Measurements from ENCODE around the gene C1orf198.

Gene C1orf198

GRCh38 chr1:230892018-230892491 is 23.7 kb upstream of the C1orf198 start:
- no peak for DNase-seq (ENCODE audit: low spot score)

GRCh38 chr1:230891413-230891812 is 23.1 kb upstream of the C1orf198 start:
- no peak for DNase-seq (ENCODE audit: low spot score)

DNA sequence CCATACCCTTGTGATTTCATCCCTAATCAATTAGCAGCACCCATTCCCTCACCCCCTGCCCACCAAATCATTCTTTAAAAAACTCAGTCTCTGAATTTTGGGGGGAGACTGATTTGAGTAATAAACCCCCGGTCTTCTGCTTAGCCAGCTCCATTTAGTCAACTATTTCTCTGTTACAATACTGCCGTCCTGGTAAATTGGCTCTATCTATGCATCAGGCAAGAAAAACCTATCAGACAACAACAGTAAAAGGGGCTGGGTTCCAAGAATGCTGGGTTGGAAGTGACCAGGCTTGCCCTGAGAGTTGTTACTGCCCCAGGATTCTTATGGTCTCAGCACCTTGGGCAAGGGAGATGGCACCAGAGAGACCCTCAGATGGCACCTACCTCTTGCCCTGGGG is 16.3 kb upstream of the C1orf198 start:
- DNase-seq (ENCODE audit: low spot score), result no peak

DNA sequence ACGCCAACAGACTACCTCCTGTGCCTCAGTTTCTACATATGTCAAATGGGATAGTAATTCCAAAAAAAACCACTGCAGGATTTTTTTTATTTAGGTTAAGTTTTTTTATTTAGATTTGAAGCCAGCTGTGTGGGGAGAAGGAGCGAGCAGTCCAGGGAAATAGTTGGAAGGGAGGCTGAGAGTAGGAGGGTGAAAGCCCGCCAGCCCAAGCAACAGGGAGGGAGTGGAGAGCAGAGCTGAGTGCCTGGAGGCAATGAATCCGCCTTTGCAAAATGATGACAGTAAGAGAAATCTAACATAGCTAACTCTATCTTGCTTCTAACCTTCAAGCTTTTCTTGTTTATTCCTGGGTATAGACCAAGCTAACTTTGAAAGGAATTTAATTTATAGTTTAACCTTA is 15.6 kb upstream of the C1orf198 start:
- DNase-seq (ENCODE audit: low spot score), result no peak

DNA sequence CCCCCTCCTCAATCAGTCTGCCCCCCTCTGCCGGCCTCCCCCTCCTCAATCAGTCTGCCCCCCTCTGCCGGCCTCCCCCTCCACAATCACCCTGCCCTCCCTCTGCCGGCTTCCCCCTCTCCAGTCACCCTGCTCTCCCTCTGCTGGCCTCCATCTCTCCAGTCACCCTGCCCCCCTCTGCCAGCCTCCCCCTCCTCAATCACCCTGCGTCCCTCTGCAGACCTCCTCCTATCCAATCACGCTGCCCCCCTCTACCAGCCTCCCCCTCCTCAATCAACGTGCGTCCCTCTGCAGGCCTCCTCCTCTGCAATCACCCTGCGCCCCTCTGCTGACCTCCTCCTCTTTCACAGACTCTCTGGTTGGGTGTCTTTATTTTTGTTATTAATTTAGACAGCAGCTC is 11.5 kb upstream of the C1orf198 start:
- DNase-seq (ENCODE audit: low spot score), result no peak

GRCh38 chr1:230878591-230878990 is 10.3 kb upstream of the C1orf198 start:
- no peak for DNase-seq (ENCODE audit: low spot score)

DNA sequence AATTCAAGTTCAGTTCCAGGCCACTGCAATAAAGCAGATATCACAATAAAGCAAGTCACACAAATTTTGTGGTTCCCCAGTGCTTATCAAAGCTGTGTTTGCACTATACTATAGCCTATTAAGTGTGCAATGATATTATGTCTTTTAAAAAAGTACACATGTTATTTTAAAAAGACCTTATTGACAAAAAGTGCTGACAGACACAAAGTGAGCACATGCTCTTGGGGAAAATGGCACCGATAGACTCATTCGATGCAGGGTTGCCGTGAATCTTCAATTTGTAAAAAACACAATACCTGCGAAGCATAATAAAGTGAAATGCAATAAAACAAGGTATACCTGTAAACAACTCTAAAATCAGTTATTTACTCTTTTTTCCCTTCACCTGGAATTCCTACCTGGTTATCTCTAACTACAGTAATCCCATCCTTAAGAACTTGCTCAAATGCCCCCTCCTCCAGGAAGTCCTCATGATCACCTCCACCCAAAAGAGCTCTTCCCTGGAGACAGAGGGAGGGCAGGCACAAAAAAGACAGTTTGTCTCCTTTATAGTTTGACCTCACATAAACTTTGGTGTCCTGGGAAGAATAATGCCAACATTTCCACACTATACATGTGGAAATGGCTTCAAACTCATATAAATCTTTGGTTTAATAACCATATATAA is 9.7 kb upstream of the C1orf198 start:
- no peak for DNase-seq (ENCODE audit: low spot score)

GRCh38 chr1:230877146-230877923 is 9.0 kb upstream of the C1orf198 start:
- DNase-seq (ENCODE audit: low spot score), result no peak

DNA sequence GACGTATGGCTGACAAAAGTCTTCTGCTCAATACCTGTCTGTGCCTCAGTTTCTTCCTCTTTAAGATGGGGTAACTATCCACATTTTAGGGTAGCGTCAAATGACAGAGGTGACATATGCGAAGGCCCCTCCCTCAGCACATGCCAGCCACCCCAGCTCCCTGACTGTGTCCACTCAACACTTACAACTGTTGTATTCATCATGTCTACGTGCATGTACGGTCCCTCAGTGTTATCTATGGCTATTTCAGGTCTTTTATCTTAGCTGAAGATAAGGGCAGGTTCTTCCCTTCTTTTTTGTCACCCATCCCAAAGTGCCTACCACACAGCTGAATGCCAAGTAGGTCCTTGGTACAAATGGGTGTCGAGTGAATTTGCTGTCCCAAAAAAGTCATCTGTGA is 8.3 kb upstream of the C1orf198 start:
- DNase-seq (ENCODE audit: low spot score), result no peak

GRCh38 chr1:230875370-230875769 is 7.0 kb upstream of the C1orf198 start:
- DNase-seq (ENCODE audit: low spot score), result no peak

DNA sequence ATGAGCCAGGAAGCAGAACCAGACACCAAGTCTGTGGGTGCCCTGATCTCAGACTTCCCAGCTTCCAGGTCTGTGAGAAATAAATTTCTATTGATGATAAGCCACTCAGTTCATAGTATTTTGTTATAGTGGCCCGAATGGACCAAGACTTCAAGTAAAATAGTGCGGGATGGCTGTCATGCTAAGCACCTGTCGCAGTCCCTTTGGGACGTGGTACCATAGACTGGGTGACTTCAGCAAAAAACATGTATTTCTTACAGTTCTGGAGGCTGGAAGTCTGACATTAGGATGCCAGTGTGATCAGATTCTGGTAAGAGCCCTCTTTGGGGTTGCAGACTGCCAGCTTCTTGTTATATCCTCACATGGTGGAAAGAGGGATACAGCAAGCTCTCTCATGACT is 2.6 kb upstream of the C1orf198 start:
- no peak for DNase-seq (ENCODE audit: low spot score)

DNA sequence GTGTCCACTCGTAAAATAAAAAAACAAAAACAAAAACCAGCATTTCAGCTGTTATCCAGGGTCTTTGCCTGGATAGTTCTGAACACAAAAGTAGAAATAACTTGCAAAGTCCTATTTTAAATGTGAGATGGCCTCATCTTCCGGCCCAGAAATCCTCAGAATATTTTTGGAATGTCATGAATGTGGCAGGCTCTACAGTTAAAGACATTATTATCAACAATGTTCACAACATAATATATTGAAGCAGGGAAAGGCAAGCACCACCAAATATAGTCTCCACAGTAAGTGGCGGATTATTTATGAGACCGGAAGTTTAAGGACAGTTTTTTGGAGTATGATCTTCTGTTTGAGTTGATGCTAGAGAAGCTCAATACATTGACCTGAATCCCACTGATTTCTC is 1.2 kb upstream of the C1orf198 start:
- DNase-seq (ENCODE audit: low spot score), result no peak

DNA sequence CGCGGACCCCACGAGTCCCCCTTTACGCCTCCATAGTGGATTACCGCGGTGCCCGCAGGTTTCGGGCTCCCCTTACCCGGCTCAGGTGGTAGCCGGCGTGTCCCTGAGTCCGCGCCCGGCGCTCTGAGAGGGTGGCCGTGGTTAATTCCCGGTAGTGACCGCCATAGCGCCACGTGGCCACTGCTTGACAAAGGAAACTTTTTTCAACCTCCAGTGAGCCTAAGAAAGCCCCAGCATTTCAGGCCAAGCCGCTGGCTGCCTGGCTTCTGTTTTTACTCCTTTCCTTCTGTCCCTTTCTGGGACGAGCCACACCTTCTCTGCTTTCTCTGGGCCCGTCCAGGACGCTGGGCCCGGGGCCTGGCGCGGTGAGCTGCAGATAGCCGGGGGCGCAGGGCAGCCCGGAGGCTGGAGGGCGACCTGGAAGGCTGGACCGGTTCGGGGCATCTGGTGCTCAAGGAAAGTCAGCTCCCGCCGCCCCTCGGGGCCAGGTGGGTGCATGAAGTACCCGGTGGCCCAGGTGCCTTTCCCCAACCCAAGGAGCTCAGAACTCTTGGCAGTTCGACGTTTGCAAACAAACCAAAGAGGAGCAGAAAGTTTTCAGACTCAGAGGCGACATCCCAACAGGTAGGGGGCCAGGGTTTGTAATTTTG is 540 bp upstream of the C1orf198 start:
- DNase-seq (ENCODE audit: low spot score), result peak; percentile 35

DNA sequence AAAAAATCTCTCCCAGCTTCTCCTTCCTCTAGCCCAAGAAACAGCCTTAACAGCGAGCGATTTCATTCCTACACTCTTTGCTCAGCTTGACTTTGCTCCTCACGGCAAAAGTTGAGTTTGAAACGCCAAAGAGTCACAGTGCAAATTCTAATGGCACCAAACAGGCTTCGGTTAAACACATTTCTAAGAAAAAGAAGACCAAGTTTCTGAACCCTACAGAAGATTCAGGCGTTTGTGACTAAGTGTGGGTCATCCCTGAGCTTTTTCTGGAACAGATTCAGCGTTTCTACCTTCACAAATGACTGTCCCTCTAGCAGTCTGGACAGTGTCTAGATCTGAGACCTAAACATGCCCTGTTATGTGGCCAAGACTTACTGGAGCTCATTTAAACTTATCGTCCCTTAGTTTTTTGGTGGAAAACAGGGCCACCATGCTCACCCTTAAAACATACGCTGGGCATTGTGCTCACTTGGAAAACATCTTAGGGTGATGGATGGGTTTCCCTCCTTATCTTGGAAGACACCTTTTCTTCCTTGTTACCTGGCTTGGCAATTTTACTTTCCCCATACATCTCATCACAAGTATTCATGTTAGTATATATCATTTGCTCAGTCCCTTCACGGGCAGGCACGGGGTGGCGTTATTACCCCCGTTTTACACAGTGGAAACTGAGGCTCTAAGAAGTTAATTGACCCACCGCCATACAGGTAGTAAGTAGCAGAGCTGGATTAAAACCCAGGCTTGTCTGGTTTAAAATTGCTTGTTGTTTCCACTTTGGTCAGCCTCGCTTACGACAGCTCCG is 1.0 kb downstream of the C1orf198 start:
- DNase-seq (ENCODE audit: low spot score), result no peak

DNA sequence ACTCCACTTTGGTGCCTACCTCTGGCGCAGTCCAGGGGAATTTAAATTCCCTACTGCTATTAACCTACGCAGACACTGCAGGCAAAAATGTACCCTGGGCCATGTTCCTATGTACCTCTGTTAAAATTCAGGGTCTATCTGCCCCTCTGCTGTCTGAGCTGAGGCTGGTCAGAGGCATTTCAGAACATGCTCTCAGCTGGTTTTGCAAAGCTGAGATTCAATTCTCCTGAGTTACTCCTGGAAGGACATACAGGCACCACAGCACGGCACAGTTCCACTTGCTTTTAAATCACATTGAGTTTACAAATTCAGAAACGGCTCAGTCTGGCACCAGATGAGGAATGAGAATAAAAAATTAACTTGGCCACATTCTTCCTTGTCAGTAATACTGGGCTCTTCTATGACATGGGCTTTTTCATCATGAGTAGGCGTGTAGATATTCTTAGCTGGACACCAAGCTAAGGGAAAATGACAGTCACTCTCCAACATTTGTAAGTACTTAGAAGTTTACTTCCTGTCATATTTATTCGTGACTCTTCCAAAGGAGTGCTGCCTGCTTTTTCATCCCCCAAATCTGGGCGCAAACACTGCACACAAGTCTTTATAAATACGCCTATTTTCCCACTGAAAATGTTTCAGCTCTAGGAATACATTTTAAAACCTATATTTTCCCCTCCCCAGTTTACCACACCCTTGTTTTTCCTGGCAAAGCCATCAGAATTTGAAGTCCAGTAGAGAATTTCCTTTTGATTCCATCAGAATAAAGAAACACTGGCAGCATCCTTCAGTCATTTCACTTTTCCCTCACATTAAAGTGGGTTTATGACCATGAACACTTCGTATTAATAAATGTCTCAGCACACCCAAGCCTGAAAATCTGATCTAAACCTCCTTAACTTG is 1.9 kb downstream of the C1orf198 start:
- no peak for DNase-seq (ENCODE audit: low spot score)

DNA sequence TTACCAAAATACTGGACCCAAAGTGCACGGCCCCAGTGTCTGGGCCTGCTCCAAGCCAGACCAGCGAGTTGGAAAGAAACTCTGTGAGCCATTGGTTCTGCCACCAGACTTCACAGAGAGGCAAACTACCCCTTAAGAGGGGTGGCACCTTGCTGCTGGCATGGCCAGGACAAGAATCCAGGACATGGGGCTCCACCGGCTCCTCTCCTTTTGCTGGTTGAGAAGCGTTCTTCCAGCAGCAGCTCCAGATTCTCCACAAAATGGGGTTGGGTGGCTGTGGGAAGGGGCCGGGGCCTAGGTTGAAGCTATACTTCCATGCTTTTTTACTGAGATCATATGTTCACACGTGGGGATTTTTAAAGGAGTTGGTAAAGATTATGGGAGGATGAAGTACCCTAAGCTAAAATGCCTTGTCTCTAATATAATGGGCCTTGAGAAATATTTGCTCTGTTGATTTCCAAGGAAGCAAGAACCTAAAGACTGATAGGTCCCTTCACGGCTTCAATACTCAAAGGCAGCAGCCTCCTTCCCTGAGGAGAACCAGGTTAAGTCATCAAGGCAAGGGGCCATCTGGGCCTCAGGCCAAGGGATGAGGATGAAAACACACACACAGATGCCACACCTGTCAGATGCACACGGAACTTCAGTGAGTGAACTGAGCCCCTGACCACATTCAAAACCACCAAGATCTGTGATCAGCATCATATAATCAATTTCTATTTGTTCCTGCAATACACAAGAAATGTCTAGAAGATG is 3.1 kb downstream of the C1orf198 start:
- no peak for DNase-seq (ENCODE audit: low spot score)

- DNase-seq (ENCODE audit: low spot score), result no peak
These were observed 3.9 kb downstream of the C1orf198 start for GRCh38 chr1:230864441-230864840.

DNA sequence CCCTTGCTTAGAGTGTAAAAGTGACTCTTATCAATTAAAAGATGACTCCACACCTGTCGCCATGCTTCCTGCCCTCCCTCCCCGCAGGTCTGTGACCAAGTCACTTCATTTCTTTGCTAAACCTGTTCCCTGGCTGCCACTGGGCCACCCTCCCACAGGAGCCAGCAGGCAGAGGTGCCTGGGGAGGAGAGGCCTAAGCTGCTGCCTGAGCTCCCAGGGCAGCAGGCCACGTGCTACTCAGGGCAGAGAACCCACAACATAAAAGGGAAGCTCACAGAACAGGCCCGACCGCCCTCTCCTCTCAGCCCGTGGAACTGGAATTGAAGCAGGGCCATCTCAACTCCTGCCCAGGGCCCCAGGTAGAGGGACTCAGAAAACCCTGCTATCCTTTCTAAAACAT is 4.9 kb downstream of the C1orf198 start:
- DNase-seq (ENCODE audit: low spot score), result no peak

GRCh38 chr1:230861970-230862595 is 6.2 kb downstream of the C1orf198 start:
- no peak for DNase-seq (ENCODE audit: low spot score)

- DNase-seq (ENCODE audit: low spot score), result no peak
These were observed 6.8 kb downstream of the C1orf198 start for GRCh38 chr1:230861489-230861888.
